Lower leg skin (tissue), 3 donors: ENCODE results near the gene GIMAP5.

ENCODE experiments used
- POLR2A ChIP-seq, 2 donors: fragments of 450-650 bp; IDR thresholded peaks; one replicate each; pipeline ENCODE4 v1.6.1; 2016 to 2017; ENCODE audit warnings: antibody characterized with exemption in 2 of 2, mild to moderate bottlenecking in 1 of 2, moderate library complexity in 1 of 2
- TF ChIP-seq, protein P1 (sequence below), 3 donors: fragments of 450-650 bp; IDR thresholded peaks; one replicate each; pipeline ENCODE4 v1.5.1; 2016; ENCODE audit warnings: antibody characterized with exemption in 3 of 3, mild to moderate bottlenecking in 3 of 3, moderate library complexity in 2 of 3

DNA sequence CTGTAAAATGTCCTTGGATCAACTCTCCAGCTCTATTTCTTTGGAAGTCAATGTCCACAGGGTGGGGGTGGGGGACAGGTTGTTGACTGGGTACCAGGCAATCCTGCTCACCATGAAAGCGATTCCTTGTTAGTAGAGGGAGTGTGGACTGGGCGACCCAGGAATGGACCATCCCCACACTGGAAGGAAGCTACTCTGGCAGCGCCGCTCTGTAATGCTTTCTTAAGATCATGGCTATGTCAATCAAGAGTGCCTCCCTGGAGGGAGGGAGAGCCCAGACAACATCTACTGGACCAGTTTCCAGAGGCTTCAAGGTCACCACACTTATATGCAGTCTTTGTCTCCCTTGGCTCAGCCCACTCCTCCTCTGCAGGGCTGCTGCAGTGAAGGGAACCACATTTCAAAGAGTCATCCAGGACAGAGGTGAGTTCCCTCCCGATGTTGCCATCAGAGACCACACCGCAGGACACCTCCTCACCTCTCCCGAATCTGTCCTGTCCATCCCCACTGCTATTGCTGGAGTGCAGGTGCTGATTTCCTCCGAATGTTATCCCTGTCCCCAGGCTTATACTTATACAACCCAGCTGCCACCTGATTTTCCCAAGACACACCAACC is 6.9 kb downstream of the GIMAP5 start:
- no peak for TF ChIP-seq POLR2A (IDR thresholded peaks at IDR 0.05)
- TF ChIP-seq, protein P1, sequence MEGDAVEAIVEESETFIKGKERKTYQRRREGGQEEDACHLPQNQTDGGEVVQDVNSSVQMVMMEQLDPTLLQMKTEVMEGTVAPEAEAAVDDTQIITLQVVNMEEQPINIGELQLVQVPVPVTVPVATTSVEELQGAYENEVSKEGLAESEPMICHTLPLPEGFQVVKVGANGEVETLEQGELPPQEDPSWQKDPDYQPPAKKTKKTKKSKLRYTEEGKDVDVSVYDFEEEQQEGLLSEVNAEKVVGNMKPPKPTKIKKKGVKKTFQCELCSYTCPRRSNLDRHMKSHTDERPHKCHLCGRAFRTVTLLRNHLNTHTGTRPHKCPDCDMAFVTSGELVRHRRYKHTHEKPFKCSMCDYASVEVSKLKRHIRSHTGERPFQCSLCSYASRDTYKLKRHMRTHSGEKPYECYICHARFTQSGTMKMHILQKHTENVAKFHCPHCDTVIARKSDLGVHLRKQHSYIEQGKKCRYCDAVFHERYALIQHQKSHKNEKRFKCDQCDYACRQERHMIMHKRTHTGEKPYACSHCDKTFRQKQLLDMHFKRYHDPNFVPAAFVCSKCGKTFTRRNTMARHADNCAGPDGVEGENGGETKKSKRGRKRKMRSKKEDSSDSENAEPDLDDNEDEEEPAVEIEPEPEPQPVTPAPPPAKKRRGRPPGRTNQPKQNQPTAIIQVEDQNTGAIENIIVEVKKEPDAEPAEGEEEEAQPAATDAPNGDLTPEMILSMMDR (IDR thresholded peaks at IDR 0.05) = no peak
